ENCODE results near the gene RAB15. TPM values are rescaled to one million over a fixed set of nuclear protein-coding genes. Genes with fewer than 3 reads are reported as not detected.

Gene RAB15
- total RNA-seq, 1 experiment from 2014 or later: 20.6 TPM

- no peaks in the 10 kb centered on the region for H3K36me3 ChIP-seq (ENCODE audit: low read depth, low read length)
- no peak overlapping the region for H3K9ac ChIP-seq (ENCODE audit: low read length)
- no peaks in the 10 kb centered on the region for H3K27me3 ChIP-seq (ENCODE audit: low read length)
- ChIA-PET POLR2A (ENCODE audit: unreplicated experiment) (no interaction called here), CTCF (no interaction called here)
- no peak for DNase-seq
- H3K9me3 ChIP-seq (ENCODE audit: low read length): no peaks in the 10 kb centered on the region
- H4K20me1 ChIP-seq (ENCODE audit: low read length): no peaks in the 10 kb centered on the region
- H3K79me2 ChIP-seq (ENCODE audit: low read length): no peaks in the 10 kb centered on the region
- no peak overlapping the region for H3K4me3 ChIP-seq (ENCODE audit: low read length)
- no TSS peak for BruUV-seq (replicated peaks)
- no peaks in the 10 kb centered on the region for H3F3A ChIP-seq (ENCODE audit: low read length, unreplicated experiment)
- no peak overlapping the region for H3K4me2 ChIP-seq (ENCODE audit: low read length)
- H3K9me2 ChIP-seq (replicated peaks; ENCODE audit: low read length): no peaks in the 10 kb centered on the region
- intact Hi-C loops (cut with micrococcal nuclease): no loop called here
- H3K27ac ChIP-seq (ENCODE audit: low read length): no peak overlapping the region
- no peak for TF ChIP-seq CTCF (conservative IDR thresholded peaks at IDR 0.05; ENCODE audit: low read depth, low read length)
- TF ChIP-seq EZH2 (IDR thresholded peaks at IDR 0.05; ENCODE audit: low read length, unreplicated experiment): no peak
- TF ChIP-seq EZH2phosphoT487 (IDR thresholded peaks at IDR 0.05; ENCODE audit: borderline replicate concordance, low read length): no peak
- H2AFZ ChIP-seq (ENCODE audit: low read length): no peak overlapping the region
- no peak for ATAC-seq
- H3K4me1 ChIP-seq (ENCODE audit: insufficient read depth, low read length): no peaks in the 10 kb centered on the region
Observed at GRCh38 chr14:64951291-64951690, 20.8 kb downstream of the RAB15 start.

GRCh38 chr14:64950889-64951288, 21.2 kb downstream of the RAB15 start:
- Histone ChIP-seq H3K79me2 (ENCODE audit: low read length) (no peaks in the 10 kb centered on the region), H3K36me3 (ENCODE audit: low read depth, low read length) (no peaks in the 10 kb centered on the region), H3F3A (ENCODE audit: low read length, unreplicated experiment) (no peaks in the 10 kb centered on the region), H4K20me1 (ENCODE audit: low read length) (no peaks in the 10 kb centered on the region), H3K9me3 (ENCODE audit: low read length) (no peaks in the 10 kb centered on the region), H3K9ac (ENCODE audit: low read length) (no peak overlapping the region), H3K9me2 (replicated peaks; ENCODE audit: low read length) (no peaks in the 10 kb centered on the region), H2AFZ (ENCODE audit: low read length) (no peak overlapping the region), H3K27ac (ENCODE audit: low read length) (no peak overlapping the region), H3K4me3 (ENCODE audit: low read length) (no peak overlapping the region), H3K4me1 (ENCODE audit: insufficient read depth, low read length) (no peaks in the 10 kb centered on the region), H3K27me3 (ENCODE audit: low read length) (no peaks in the 10 kb centered on the region), H3K4me2 (ENCODE audit: low read length) (no peak overlapping the region)
- intact Hi-C loops (cut with micrococcal nuclease): no loop called here
- DNase-seq (no peak), ATAC-seq (no peak)
- ChIA-PET CTCF (no interaction called here), POLR2A (ENCODE audit: unreplicated experiment) (interaction anchor here (0.5 kb wide), 1 partner anchor 1078 kb away, joined by 11 read pairs; no protein-coding TSS in a partner anchor)
- no peak for TF ChIP-seq EZH2 (IDR thresholded peaks at IDR 0.05; ENCODE audit: low read length, unreplicated experiment)
- no peak for TF ChIP-seq EZH2phosphoT487 (IDR thresholded peaks at IDR 0.05; ENCODE audit: borderline replicate concordance, low read length)
- no peak for TF ChIP-seq CTCF (conservative IDR thresholded peaks at IDR 0.05; ENCODE audit: low read depth, low read length)
- BruUV-seq (replicated peaks): no TSS peak

- Histone ChIP-seq H3K27me3 (ENCODE audit: low read length) (no peaks in the 10 kb centered on the region), H3K4me1 (ENCODE audit: insufficient read depth, low read length) (no peaks in the 10 kb centered on the region), H3K36me3 (ENCODE audit: low read depth, low read length) (no peaks in the 10 kb centered on the region), H3K27ac (ENCODE audit: low read length) (no peak overlapping the region), H3K9me2 (replicated peaks; ENCODE audit: low read length) (no peaks in the 10 kb centered on the region), H2AFZ (ENCODE audit: low read length) (no peak overlapping the region), H3K4me3 (ENCODE audit: low read length) (no peak overlapping the region), H3K9me3 (ENCODE audit: low read length) (no peaks in the 10 kb centered on the region), H3K4me2 (ENCODE audit: low read length) (no peak overlapping the region), H3K79me2 (ENCODE audit: low read length) (no peaks in the 10 kb centered on the region), H3K9ac (ENCODE audit: low read length) (no peak overlapping the region), H3F3A (ENCODE audit: low read length, unreplicated experiment) (no peaks in the 10 kb centered on the region), H4K20me1 (ENCODE audit: low read length) (no peaks in the 10 kb centered on the region)
- DNase-seq: no peak
- no peak for TF ChIP-seq EZH2 (IDR thresholded peaks at IDR 0.05; ENCODE audit: low read length, unreplicated experiment)
- TF ChIP-seq EZH2phosphoT487 (IDR thresholded peaks at IDR 0.05; ENCODE audit: borderline replicate concordance, low read length): no peak
- TF ChIP-seq CTCF (conservative IDR thresholded peaks at IDR 0.05; ENCODE audit: low read depth, low read length): no peak
- intact Hi-C loops (cut with micrococcal nuclease): no loop called here
- no peak for ATAC-seq
- no TSS peak for BruUV-seq (replicated peaks)
- POLR2A ChIA-PET (ENCODE audit: unreplicated experiment): no interaction called here
- CTCF ChIA-PET: no interaction called here
Observed at GRCh38 chr14:64948612-64949210, 23.4 kb downstream of the RAB15 start.

Measured in PC-3 (cell line).